GM19438 (cell line): ENCODE data around the gene SLC27A4.

Source experiments
- ATAC-seq: cut with Tn5 transposase; IDR thresholded peaks from one replicate; pipeline ENCODE4 v1.9.1; 2021; ENCODE audit warnings: low read depth; ENCODE audit not compliant: unreplicated experiment

SLC27A4 gene

GRCh38 chr9:128390150-128390812 is 50.0 kb downstream of the SLC27A4 start:
- no peak for ATAC-seq

GRCh38 chr9:128390813-128391711 is 50.7 kb downstream of the SLC27A4 start:
- ATAC-seq, result no peak

GRCh38 chr9:128391956-128392301 is 51.6 kb downstream of the SLC27A4 start:
- no peak for ATAC-seq

- no peak for ATAC-seq
Measured at GRCh38 chr9:128392302-128393144, 52.2 kb downstream of the SLC27A4 start.

- ATAC-seq, result no peak
Measured at GRCh38 chr9:128393145-128393775, 52.9 kb downstream of the SLC27A4 start.

GRCh38 chr9:128393970-128394369 is 53.6 kb downstream of the SLC27A4 start:
- ATAC-seq, result no peak

GRCh38 chr9:128394379-128395168 is 54.2 kb downstream of the SLC27A4 start:
- ATAC-seq, result no peak

- no peak for ATAC-seq
Measured at GRCh38 chr9:128396970-128397613, 56.8 kb downstream of the SLC27A4 start.

- ATAC-seq, result no peak
Measured at GRCh38 chr9:128397831-128398230, 57.5 kb downstream of the SLC27A4 start.

- ATAC-seq, result no peak
Measured at GRCh38 chr9:128399861-128400260, 59.5 kb downstream of the SLC27A4 start.

- no peak for ATAC-seq
Measured at GRCh38 chr9:128404560-128404959, 64.2 kb downstream of the SLC27A4 start.

- no peak for ATAC-seq
Measured at GRCh38 chr9:128405077-128405779, 64.9 kb downstream of the SLC27A4 start.

GRCh38 chr9:128405780-128406171 is 65.4 kb downstream of the SLC27A4 start:
- ATAC-seq, result no peak

- ATAC-seq, result no peak
Measured at GRCh38 chr9:128406848-128407391, 66.6 kb downstream of the SLC27A4 start.

GRCh38 chr9:128408963-128409431 is 68.7 kb downstream of the SLC27A4 start:
- no peak for ATAC-seq

GRCh38 chr9:128409450-128409849 is 69.1 kb downstream of the SLC27A4 start:
- no peak for ATAC-seq

- no peak for ATAC-seq
Measured at GRCh38 chr9:128409978-128410377, 69.7 kb downstream of the SLC27A4 start.
